Panc1 (cell line): Measurements from ENCODE around the gene TULP4.

ENCODE experiments used
- CTCF ChIP-seq: fragments of 450-650 bp; IDR thresholded peaks from 2 replicates; pipeline ENCODE4 v1.5.1; 2017; ENCODE audit warnings: mild to moderate bottlenecking
- POLR2AphosphoS5 ChIP-seq: IDR thresholded peaks from 2 replicates; pipeline ENCODE4 v1.6.1; 2012; ENCODE audit warnings: mild to moderate bottlenecking, low read depth, low read length, moderate library complexity
- REST ChIP-seq, 2 experiments: IDR thresholded peaks; 2 replicates each; pipeline ENCODE4 v1.6.1; 2011 to 2012; ENCODE audit warnings: low read depth in 2 of 2, control low read depth in 1 of 2, low read length in 1 of 2, mild to moderate bottlenecking in 1 of 2, moderate library complexity in 1 of 2; ENCODE audit not compliant: insufficient read depth in 1 of 2
- TCF7L2 ChIP-seq: IDR thresholded peaks from 2 replicates; pipeline ENCODE4 v1.6.1; 2011; ENCODE audit warnings: mild to moderate bottlenecking, low read depth, low read length, inconsistent platforms

GRCh38 chr6:158381214-158381613 lies 68.9 kb downstream of the TULP4 start:
- TF ChIP-seq CTCF = no peak
- no peak for TF ChIP-seq REST (IDR thresholded peaks at IDR 0.05; ENCODE audit: insufficient read depth in 1 of 2, low read depth in 2 of 2, low read length in 1 of 2)
- no peak for TF ChIP-seq POLR2AphosphoS5
- TF ChIP-seq TCF7L2 = no peak
